SK-N-SH (cell line): ENCODE measurements around the gene PTCD2. TPM values are rescaled to one million over a fixed set of nuclear protein-coding genes. Genes with fewer than 3 reads are reported as not detected.

Source experiments
- CTCF ChIA-PET: fragments of 300-600, 350-600 bp; formaldehyde crosslinking; extraction: SDS; loops from one replicate; lab custom pipeline; 2021; lab: Yijun Ruan, JAX
- POLR2A ChIA-PET: fragments of 350-600 bp; sonication (Branson Sonifier 250); formaldehyde crosslinking; extraction: SDS; loops from one replicate; lab custom pipeline; 2020; ENCODE audit warnings: antibody characterized with exemption, inconsistent platforms; lab: Yijun Ruan, JAX
- DNase-seq: peaks from one replicate; pipeline ENCODE4 v3.0.0; 2012
- H2AFZ ChIP-seq: fragments of 200-600 bp; sonication (generic); 2 replicates; pipeline ENCODE4 v1.8.1; 2016; ENCODE audit warnings: antibody characterized with exemption, mild to moderate bottlenecking, low read depth
- H3F3A ChIP-seq: fragments of 200-600 bp; sonication (generic); replicated peaks from 2 replicates; pipeline ENCODE3; 2016; ENCODE audit warnings: antibody characterized with exemption, mild to moderate bottlenecking; ENCODE audit not compliant: insufficient read depth
- H3K27ac ChIP-seq, 2 experiments: fragments of 200-500 bp in 1 of 2; fragments of 200-600 bp in 1 of 2; sonication (Bioruptor generic) in 1 of 2; sonication (generic), shearing (Covaris generic) in 1 of 2; 2 replicates each; pipeline versions ENCODE4 v1.5.1 to v1.6.1; 2014 to 2016; ENCODE audit warnings: low read depth in 2 of 2, inconsistent platforms in 1 of 2, low read length in 1 of 2, mild to moderate bottlenecking in 1 of 2, mixed read lengths in 1 of 2
- H3K27me3 ChIP-seq: fragments of 200-600 bp; sonication (generic), shearing (Covaris generic); 2 replicates; pipeline ENCODE4 v1.6.1; 2016; ENCODE audit warnings: mixed run types; ENCODE audit not compliant: insufficient read depth
- H3K36me3 ChIP-seq, 2 experiments: fragments of 200-500 bp in 1 of 2; fragments of 200-600 bp in 1 of 2; sonication (Bioruptor generic) in 1 of 2; sonication (generic) in 1 of 2; replicated peaks in 1 of 2; 2 replicates each; pipeline versions ENCODE3 to v1.5.1; 2014 to 2016; ENCODE audit warnings: low read length in 1 of 2, mild to moderate bottlenecking in 1 of 2; ENCODE audit not compliant: insufficient read depth in 2 of 2, control insufficient read depth in 1 of 2
- H3K4me1 ChIP-seq, 2 experiments: fragments of 200-500 bp in 1 of 2; fragments of 200-600 bp in 1 of 2; sonication (Bioruptor generic) in 1 of 2; sonication (generic), shearing (Covaris generic) in 1 of 2; 2 replicates each; pipeline versions ENCODE4 v1.5.1 to v1.6.1; 2014 to 2016; ENCODE audit warnings: low read depth in 1 of 2, low read length in 1 of 2, mixed run types in 1 of 2; ENCODE audit not compliant: insufficient read depth in 2 of 2, control insufficient read depth in 1 of 2
- H3K4me2 ChIP-seq: fragments of 200-600 bp; sonication (generic), shearing (Covaris generic); 2 replicates; pipeline ENCODE4 v1.6.1; 2017; ENCODE audit warnings: mixed run types
- H3K4me3 ChIP-seq, 2 experiments: fragments of 200-500 bp in 1 of 2; fragments of 200-600 bp in 1 of 2; sonication (Bioruptor generic) in 1 of 2; sonication (generic), shearing (Covaris generic) in 1 of 2; 2 replicates each; pipeline versions ENCODE4 v1.5.1 to v1.8.1; 2014 to 2016; ENCODE audit warnings: low read depth in 2 of 2, inconsistent platforms in 1 of 2, low read length in 1 of 2, mild to moderate bottlenecking in 1 of 2, mixed read lengths in 1 of 2, moderate library complexity in 1 of 2
- H3K79me2 ChIP-seq: fragments of 200-600 bp; sonication (generic); 2 replicates; pipeline ENCODE4 v1.8.1; 2017; ENCODE audit warnings: mild to moderate bottlenecking; ENCODE audit not compliant: insufficient read depth
- H3K9ac ChIP-seq: fragments of 200-600 bp; sonication (generic); 2 replicates; pipeline ENCODE4 v1.6.1; 2017; ENCODE audit warnings: mixed run types
- H3K9me2 ChIP-seq: fragments of 200-600 bp; sonication (generic); 2 replicates; pipeline ENCODE4 v1.6.1; 2017; ENCODE audit warnings: mixed run types
- H3K9me3 ChIP-seq: fragments of 200-600 bp; sonication (generic); 2 replicates; pipeline ENCODE4 v1.6.1; 2017; ENCODE audit warnings: mixed run types, mild to moderate bottlenecking, moderate library complexity
- H4K20me1 ChIP-seq: fragments of 200-600 bp; sonication (generic); 2 replicates; pipeline ENCODE4 v1.6.1; 2017; ENCODE audit warnings: mild to moderate bottlenecking, mixed run types; ENCODE audit not compliant: insufficient read depth
- CHD2 ChIP-seq: fragments of 150-350 bp; IDR thresholded peaks from 2 replicates; pipeline ENCODE4 v1.6.1; 2018; ENCODE audit warnings: low read length; ENCODE audit not compliant: partially characterized antibody
- CTCF ChIP-seq: fragments of 200-600 bp; sonication (generic); IDR thresholded peaks from 2 replicates; pipeline ENCODE4 v1.6.1; 2017; ENCODE audit warnings: antibody characterized with exemption, mild to moderate bottlenecking, moderate library complexity
- ELF1 ChIP-seq: IDR thresholded peaks from 2 replicates; pipeline ENCODE4 v1.4.0; 2012
- EZH2phosphoT487 ChIP-seq: fragments of 200-600 bp; sonication (generic); IDR thresholded peaks from 2 replicates; pipeline ENCODE4 v1.6.1; 2017; ENCODE audit warnings: low read depth, mixed run types, mild to moderate bottlenecking, antibody characterized with exemption, moderate library complexity, borderline replicate concordance
- FOSL2 ChIP-seq: IDR thresholded peaks from 2 replicates; pipeline ENCODE4 v1.4.0; 2012; ENCODE audit warnings: low read depth, mild to moderate bottlenecking, moderate library complexity, borderline replicate concordance
- FOXJ3 ChIP-seq: sonication (generic); formaldehyde crosslinking; IDR thresholded peaks from 2 replicates; pipeline ENCODE4 v1.5.1; 2020; ENCODE audit warnings: mild to moderate bottlenecking, missing genetic modification reagents
- MEF2A ChIP-seq: IDR thresholded peaks from 2 replicates; pipeline ENCODE4 v1.4.0; 2012; ENCODE audit warnings: low read depth, borderline replicate concordance
- NFIC ChIP-seq: IDR thresholded peaks from 2 replicates; pipeline ENCODE4 v1.4.0; 2012; ENCODE audit warnings: borderline replicate concordance
- NRF1 ChIP-seq: IDR thresholded peaks from 2 replicates; pipeline ENCODE4 v1.6.1; 2012; ENCODE audit warnings: low read depth, mild to moderate bottlenecking, low read length
- PBX3 ChIP-seq: IDR thresholded peaks from 2 replicates; pipeline ENCODE4; 2012
- POLR2AphosphoS5 ChIP-seq: IDR thresholded peaks from 2 replicates; pipeline ENCODE4 v1.6.1; 2012; ENCODE audit warnings: low read depth, low read length
- RAD21 ChIP-seq: IDR thresholded peaks from 2 replicates; pipeline ENCODE4 v1.6.1; 2012; ENCODE audit warnings: mild to moderate bottlenecking, low read length
- RFX5 ChIP-seq: IDR thresholded peaks from 2 replicates; pipeline ENCODE4 v1.6.1; 2012; ENCODE audit warnings: mild to moderate bottlenecking, improper control_type of control experiment, low read length
- SMC3 ChIP-seq: IDR thresholded peaks from 2 replicates; pipeline ENCODE4 v1.6.1; 2012; ENCODE audit warnings: low read depth, low read length, improper control_type of control experiment
- TEAD4 ChIP-seq: IDR thresholded peaks from 2 replicates; pipeline ENCODE4 v1.4.0; 2012; ENCODE audit warnings: mild to moderate bottlenecking, borderline replicate concordance; ENCODE audit not compliant: insufficient read depth
- USF1 ChIP-seq: IDR thresholded peaks from 2 replicates; pipeline ENCODE4 v1.4.0; 2012; ENCODE audit warnings: low read depth, borderline replicate concordance
- ZBTB33 ChIP-seq: IDR thresholded peaks from 2 replicates; pipeline ENCODE4 v1.4.0; 2012; ENCODE audit warnings: low read depth, borderline replicate concordance
- WGBS: methylation state at CpG from one replicate; pipeline ENCODE4 v1.1.6; 2017; ENCODE audit warnings: low lambda C conversion rate; 5-methylcytosine and 5-hydroxymethylcytosine counted together
- polyA plus RNA-seq, 3 experiments: library from polyadenylated mRNA; depleted of rRNA; stranded (reverse); fragments of >200 nt; gene quantifications; 2 replicates each; pipeline ENCODE4 v1.2.3, GENCODE V29; 2012

Gene PTCD2
- polyA plus RNA-seq, 1 of the 3 experiments (the other 2 are of a cell fraction), result 6.7 TPM

- no peak overlapping the region for H3K4me2 ChIP-seq
- no peak for DNase-seq
- H2AFZ ChIP-seq, result no peak overlapping the region
- CTCF ChIA-PET, result no interaction called here
- H3K79me2 ChIP-seq, result no peaks in the 10 kb centered on the region
- H3K27me3 ChIP-seq, result no peaks in the 10 kb centered on the region
- no peaks in the 10 kb centered on the region for H3K36me3 ChIP-seq
- H3K27ac ChIP-seq, result peak overlapping the region; percentile 37 to 43; a peak in 2 of 4 replicates
- H4K20me1 ChIP-seq, result no peaks in the 10 kb centered on the region
- no peaks in the 10 kb centered on the region for H3K9me2 ChIP-seq
- H3K9ac ChIP-seq, result no peak overlapping the region
- TF ChIP-seq NFIC (no peak), CHD2 (no peak), FOXJ3 (CRISPR knock-in tag) (no peak), FOSL2 (no peak)
- TF ChIP-seq, all 33 proteins: peak for 0
- POLR2A ChIA-PET, result no interaction called here
- Histone ChIP-seq H3K9me3 (no peaks in the 10 kb centered on the region), H3K4me1 (peaks cover 0 to 19% of the 10 kb centered on the region in 2 experiments; a peak in 2 of 4 replicates), H3F3A (peaks cover 12% of the 10 kb centered on the region), H3K4me3 (no peak overlapping the region)
Observed at GRCh38 chr5:72393052-72393451, 72.9 kb downstream of the PTCD2 start.

GRCh38 chr5:72394688-72395087 is 74.5 kb downstream of the PTCD2 start:
- DNase-seq, result no peak
- Histone ChIP-seq H2AFZ (no peak overlapping the region), H3K36me3 (no peaks in the 10 kb centered on the region), H3K9me3 (no peaks in the 10 kb centered on the region), H3K9ac (no peak overlapping the region), H3K79me2 (no peaks in the 10 kb centered on the region), H4K20me1 (no peaks in the 10 kb centered on the region), H3K4me2 (no peak overlapping the region), H3K4me1 (peaks cover 0 to 10% of the 10 kb centered on the region in 2 experiments; a peak in 2 of 4 replicates), H3K27me3 (no peaks in the 10 kb centered on the region), H3K27ac (no peak overlapping the region), H3K4me3 (no peak overlapping the region), H3F3A (peaks cover 4% of the 10 kb centered on the region), H3K9me2 (no peaks in the 10 kb centered on the region)
- WGBS, result 78% methylated on average over 2 of the region's 2 CpGs
- ChIA-PET POLR2A (no interaction called here), CTCF (interaction anchor here (0.9 to 2.9 kb wide), 3 partner anchors 26 to 215 kb away, joined by 3 to 10 read pairs (median 3); no protein-coding TSS in a partner anchor)
- TF ChIP-seq SMC3 (peak; percentile 18; the same call in 1 of the 2 replicates), CHD2 (no peak), CTCF (peak; percentile 28; the same call in 1 of the 2 replicates), PBX3 (no peak), RAD21 (peak; percentile 51)

GRCh38 chr5:72397836-72398235 is 77.7 kb downstream of the PTCD2 start:
- no peaks in the 10 kb centered on the region for H3K27me3 ChIP-seq
- no peak overlapping the region for H3K4me2 ChIP-seq
- H3K27ac ChIP-seq, result no peak overlapping the region
- H3K4me1 ChIP-seq, result 0 out of 4 replicates have a peak, but pooled peaks cover 0 to 2% of the 10 kb centered on the region in 2 experiments
- no peak overlapping the region for H2AFZ ChIP-seq
- no peak overlapping the region for H3K4me3 ChIP-seq
- ChIA-PET POLR2A (no interaction called here), CTCF (no interaction called here)
- no peak for DNase-seq
- H4K20me1 ChIP-seq, result no peaks in the 10 kb centered on the region
- no peaks in the 10 kb centered on the region for H3K9me2 ChIP-seq
- no peak overlapping the region for H3K9ac ChIP-seq
- no peaks in the 10 kb centered on the region for H3K79me2 ChIP-seq
- H3F3A ChIP-seq, result no peaks in the 10 kb centered on the region
- WGBS, result 75% methylated on average over 5 of the region's 6 CpGs
- no peaks in the 10 kb centered on the region for H3K36me3 ChIP-seq
- peaks cover 4% of the 10 kb centered on the region; the same call in 1 of the 2 replicates for H3K9me3 ChIP-seq
- no peak for TF ChIP-seq ZBTB33
- TF ChIP-seq RFX5, result no peak
- no peak for TF ChIP-seq MEF2A
- no peak for TF ChIP-seq RAD21
- TF ChIP-seq EZH2phosphoT487, result no peak
- no peak for TF ChIP-seq TEAD4
- TF ChIP-seq NRF1, result no peak
- TF ChIP-seq USF1, result no peak
- TF ChIP-seq POLR2AphosphoS5, result no peak
- TF ChIP-seq ELF1, result no peak
